Activated CD4-positive, alpha-beta T cell treated with anti-CD3 and anti-CD28 coated beads, Interleukin-2, amount 50 U/mL, for 1 hour (primary cell): ENCODE results near the gene SYCP3.
"Not testable (repeated sequence)": the region's sequence is repeated elsewhere in the genome, so short reads cannot be mapped to it uniquely, and the experiment has no call there.

Experiments
- DNase-seq: peaks from one replicate; pipeline ENCODE4 v3.0.0-alpha.2; 2020

SYCP3 gene

GRCh38 chr12:101710288-101710687 lies 29.0 kb downstream of the SYCP3 start:
- DNase-seq: no peak

GRCh38 chr12:101707131-101707782 lies 32.0 kb downstream of the SYCP3 start:
- DNase-seq: no peak

- no peak for DNase-seq
Observed at GRCh38 chr12:101706403-101706802, 32.9 kb downstream of the SYCP3 start.

- DNase-seq: no peak
Observed at GRCh38 chr12:101703487-101703886, 35.8 kb downstream of the SYCP3 start.

- DNase-seq: no peak
Observed at GRCh38 chr12:101700299-101700820, 38.9 kb downstream of the SYCP3 start.

- no peak for DNase-seq
Observed at GRCh38 chr12:101698800-101699347, 40.4 kb downstream of the SYCP3 start.

- no peak for DNase-seq
Observed at GRCh38 chr12:101697930-101698799, 41.1 kb downstream of the SYCP3 start.

GRCh38 chr12:101697197-101697929 lies 41.9 kb downstream of the SYCP3 start, which contains the start of gene CHPT1:
Gene CHPT1 (plus strand): TSS chr12:101697640. CDS start chr12:101697862, 222 bp downstream.
- DNase-seq: peak; percentile 45

GRCh38 chr12:101696251-101697196 lies 42.7 kb downstream of the SYCP3 start:
- no peak for DNase-seq

GRCh38 chr12:101695706-101696105 lies 43.6 kb downstream of the SYCP3 start:
- DNase-seq: no peak

GRCh38 chr12:101694986-101695385 lies 44.3 kb downstream of the SYCP3 start:
- no peak for DNase-seq

- no peak for DNase-seq
Observed at GRCh38 chr12:101694297-101694848, 44.9 kb downstream of the SYCP3 start.

GRCh38 chr12:101691503-101692096 lies 47.7 kb downstream of the SYCP3 start:
- DNase-seq: no peak

GRCh38 chr12:101690544-101691098 lies 48.6 kb downstream of the SYCP3 start:
- DNase-seq: no peak

- no peak for DNase-seq
Observed at GRCh38 chr12:101686176-101686575, 53.1 kb downstream of the SYCP3 start.

- DNase-seq: no peak
Observed at GRCh38 chr12:101685092-101685491, 54.2 kb downstream of the SYCP3 start.

GRCh38 chr12:101681627-101682026 lies 57.6 kb downstream of the SYCP3 start:
- not testable (repeated sequence) for DNase-seq

GRCh38 chr12:101680647-101681046 lies 58.6 kb downstream of the SYCP3 start:
- no peak for DNase-seq

GRCh38 chr12:101680240-101680639 lies 59.0 kb downstream of the SYCP3 start:
- no peak for DNase-seq
